GM21717 (cell line): ENCODE measurements around the gene KRT13.

Source experiments
- ATAC-seq: cut with Tn5 transposase; IDR thresholded peaks from one replicate; pipeline ENCODE4 v1.9.1; 2021; ENCODE audit warnings: mild to moderate bottlenecking, moderate library complexity; ENCODE audit not compliant: unreplicated experiment

Gene KRT13

GRCh38 chr17:41498276-41498675, 7.1 kb downstream of the KRT13 start:
- no peak for ATAC-seq

DNA sequence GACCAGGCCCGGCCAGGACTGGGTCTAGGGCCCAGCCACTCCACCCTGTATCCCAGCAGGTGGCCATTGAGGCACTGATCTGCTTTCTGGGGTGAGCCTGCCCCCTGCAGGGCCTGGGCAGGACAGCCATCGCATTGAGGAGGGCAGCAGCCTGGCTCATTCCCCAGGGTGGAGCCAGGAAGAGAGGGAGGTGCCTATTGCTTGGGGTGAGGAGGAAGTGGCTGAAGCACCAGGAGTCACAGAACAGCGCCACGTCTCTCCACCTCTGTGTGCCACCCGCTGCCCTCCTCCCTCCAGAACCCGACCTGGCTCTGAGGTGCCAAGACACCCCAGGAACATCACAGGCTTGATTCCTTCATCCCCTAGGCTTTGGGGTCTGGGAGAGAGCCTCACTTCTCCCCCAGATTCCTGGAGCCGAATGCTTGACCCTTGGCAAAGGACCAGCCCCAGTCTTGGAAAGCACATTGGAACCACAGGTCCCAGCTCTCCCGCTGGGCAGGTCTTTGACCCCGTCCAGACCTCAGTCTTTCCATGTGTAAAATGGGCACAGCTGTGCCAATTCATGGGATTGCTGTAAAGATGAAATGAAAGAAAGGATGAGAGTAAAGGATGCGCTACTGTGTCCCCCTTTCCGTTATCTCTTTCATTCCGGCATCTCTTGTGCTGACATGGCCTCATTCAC, 8.5 kb downstream of the KRT13 start:
- ATAC-seq = no peak

GRCh38 chr17:41494524-41494923, 10.9 kb downstream of the KRT13 start:
- no peak for ATAC-seq

- ATAC-seq = no peak
Measured at GRCh38 chr17:41492771-41493170, 12.6 kb downstream of the KRT13 start.

- ATAC-seq = no peak
Measured at GRCh38 chr17:41492351-41492750, 13.1 kb downstream of the KRT13 start.

- ATAC-seq = no peak
Measured at GRCh38 chr17:41491476-41491875, 13.9 kb downstream of the KRT13 start.

GRCh38 chr17:41490000-41490990, 15.1 kb downstream of the KRT13 start:
- ATAC-seq = no peak

- no peak for ATAC-seq
Measured at GRCh38 chr17:41489531-41489930, 15.9 kb downstream of the KRT13 start, which contains the start of gene KRT36. KRT36 (minus strand) TSS chr17:41489910; CDS start chr17:41489864, 46 bp downstream.

DNA sequence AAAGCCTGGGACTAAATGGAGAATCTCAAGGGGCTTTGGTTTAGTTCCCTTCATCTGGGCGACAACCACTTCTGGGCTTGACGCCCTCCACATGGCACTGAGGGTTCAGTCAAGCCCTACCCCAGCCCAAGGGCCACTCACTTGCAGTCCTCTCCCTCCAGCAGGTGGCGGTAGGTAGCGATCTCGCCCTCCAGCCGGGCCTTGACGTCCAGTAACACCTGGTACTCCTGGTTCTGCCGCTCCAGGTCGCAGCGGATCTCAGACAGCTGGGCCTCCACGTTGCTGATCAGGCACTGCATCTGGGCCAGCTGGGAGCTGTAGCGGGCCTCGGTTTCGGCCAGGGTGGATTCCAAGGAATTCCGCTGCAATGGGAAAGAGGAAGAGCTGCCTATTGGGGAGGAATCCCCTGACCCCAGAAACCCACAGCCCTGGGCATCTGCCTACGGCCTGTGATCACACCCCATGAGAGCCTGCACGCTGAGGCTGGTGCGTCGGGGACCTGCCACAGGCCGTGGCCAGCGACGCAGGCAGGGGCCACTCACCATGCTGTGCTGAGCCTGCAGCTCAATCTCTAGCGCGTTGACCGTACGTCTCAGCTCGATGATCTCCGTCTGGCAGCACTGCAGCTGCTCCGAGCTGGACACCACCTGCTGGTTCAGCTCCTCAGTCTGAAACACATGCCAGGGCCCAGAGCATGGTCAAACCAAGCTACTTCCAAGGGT, 18.4 kb downstream of the KRT13 start:
- no peak for ATAC-seq

DNA sequence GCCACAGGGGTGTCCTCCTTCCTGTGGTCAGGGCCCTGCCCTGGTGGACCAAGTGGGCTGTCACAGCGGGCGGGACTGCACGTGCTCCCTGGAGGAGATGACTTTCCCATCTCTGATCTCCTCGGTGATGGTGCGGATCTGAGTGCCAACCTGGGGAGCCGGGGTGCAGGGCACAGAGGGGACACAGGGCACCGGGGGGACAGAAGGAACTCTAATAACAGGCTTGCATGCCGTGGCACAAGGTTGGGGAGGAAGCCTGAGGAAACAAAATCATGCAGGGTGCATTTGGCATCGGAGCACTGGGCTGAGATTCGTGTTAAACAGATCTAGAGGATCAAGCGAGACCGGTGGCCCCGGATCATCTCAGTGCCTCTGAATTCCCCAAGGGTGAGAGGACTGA, 19.1 kb downstream of the KRT13 start:
- no peak for ATAC-seq

DNA sequence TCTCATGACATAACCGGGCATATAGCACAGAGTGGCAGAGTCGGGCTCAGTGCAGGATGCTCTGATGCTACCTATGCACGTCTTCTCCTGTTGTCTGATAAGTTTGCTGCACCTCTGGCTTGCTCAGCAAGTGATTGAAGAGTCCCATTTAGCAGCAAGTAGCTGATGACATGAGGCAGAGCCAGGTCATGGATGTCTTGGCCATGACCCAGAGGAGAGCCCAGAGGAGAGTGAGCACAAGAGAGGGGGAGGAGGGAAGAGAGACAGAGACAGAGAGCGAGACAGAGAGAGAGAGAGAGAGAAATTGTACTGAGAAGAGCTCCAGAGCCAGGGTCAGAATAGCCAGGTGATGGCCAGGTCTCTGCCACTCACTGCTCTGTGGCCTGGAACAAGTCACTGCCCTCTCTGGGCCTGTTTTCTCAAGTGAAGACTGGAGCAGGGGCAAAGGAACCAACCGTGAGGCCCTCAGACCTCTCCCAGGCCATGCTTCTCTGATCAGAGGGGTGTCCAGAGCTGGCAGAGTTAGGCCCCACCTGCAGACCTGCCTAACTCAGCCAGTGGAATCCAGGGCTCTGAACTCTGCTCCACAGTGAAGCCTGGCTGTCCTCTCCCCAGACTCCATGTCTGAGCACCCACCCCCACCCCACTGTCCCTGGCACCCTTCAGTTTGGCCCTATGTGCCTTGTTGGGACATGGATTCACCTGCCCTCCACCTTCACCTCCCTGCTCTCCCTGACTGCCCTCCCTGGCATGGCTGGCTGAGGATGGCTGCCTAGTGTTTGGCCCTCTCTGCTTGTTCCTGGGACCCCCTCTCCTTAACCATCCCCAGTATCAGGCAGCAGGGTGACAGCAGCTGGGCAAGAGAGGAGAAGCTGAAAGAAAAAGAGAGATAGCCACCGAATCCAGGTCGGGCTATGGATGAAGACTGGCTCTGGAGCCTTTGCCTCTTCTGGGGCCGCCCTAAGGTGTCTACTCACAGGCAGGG, 20.2 kb downstream of the KRT13 start:
- no peak for ATAC-seq

DNA sequence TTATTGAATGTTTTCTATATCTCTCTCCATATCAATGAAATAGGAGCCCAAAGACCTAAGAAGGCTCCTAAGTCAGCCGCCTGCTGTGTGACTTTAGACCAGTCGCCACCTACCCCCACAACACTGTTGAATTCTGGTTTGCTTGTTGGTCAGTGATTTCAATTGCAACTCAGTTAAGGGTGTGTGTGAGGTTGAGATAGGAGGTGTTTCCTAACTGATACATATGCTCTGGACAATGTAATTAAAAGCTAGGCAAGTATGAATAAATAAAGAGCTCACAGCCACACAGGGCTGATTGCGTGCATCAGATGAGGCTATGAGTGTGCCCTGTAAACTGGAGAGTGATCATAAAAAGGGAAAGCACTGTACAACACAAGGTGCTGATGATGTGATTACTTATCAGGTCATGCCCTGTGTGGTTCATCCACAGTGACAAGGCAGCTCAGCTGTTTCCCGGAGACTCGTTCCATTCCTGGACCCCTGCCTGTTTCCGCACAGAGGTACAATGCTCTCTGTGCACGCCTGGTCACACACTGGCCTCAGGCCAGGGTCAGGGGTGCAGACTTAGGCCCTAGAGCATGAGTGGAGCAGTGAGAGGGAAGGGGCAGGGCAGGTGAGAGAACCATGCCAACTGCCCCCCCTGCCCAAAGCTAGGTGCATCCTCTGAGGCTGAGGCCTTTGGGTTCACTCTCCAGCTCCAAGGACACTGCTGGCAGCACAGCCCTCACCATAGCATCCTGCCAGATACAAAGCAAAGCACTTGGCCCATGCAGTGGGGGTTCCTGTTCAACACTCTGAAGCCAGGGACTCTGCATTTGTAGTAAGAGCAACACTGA, 21.2 kb downstream of the KRT13 start:
- no peak for ATAC-seq

DNA sequence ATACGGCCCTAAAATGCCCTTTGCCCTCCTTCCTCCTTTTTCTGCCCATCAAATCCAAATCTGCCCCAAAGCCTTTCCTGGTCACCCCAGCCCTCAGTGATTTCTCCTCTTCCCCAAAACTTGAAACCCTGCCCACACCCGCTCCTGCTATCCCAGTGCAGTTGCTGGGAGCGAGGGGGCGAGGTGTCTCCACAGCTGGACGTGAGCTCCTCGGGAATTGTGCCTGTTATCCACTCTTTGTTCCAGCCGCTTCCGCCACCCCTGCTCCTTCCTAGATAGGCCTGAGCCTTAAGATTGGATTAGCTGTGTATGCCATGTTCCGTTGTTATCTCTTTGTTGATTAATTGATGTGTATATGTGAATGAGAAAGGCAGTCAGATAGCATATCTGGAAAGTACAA, 21.9 kb downstream of the KRT13 start:
- ATAC-seq = no peak

DNA sequence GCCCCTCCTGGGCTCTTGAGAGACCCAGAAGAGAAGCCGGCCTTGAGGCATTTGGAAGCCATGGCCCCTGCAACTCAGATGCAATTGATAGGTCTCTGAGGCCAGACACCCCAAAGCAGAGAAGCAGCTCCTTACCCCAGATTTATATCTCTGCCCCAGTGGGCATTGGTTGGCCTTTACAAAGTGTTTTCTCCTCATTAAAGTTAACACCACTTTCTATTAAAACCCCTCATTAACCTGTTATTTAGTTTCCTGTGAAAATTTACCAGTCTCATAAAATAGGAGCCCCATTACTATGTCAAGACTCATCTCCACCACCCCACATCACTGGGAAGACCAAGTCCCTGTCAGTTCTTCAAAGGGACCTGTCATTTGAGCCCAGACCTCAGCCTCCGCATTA, 24.4 kb downstream of the KRT13 start, which contains the start of gene KRT35:
TSS of gene KRT35 (minus strand) at position 116 of the 400 bp plus-strand sequence. CDS start at position 62, 54 bp downstream.
- ATAC-seq = no peak

- no peak for ATAC-seq
Measured at GRCh38 chr17:41480581-41480980, 24.8 kb downstream of the KRT13 start.

GRCh38 chr17:41480136-41480535, 25.3 kb downstream of the KRT13 start:
- no peak for ATAC-seq

GRCh38 chr17:41478237-41478636, 27.2 kb downstream of the KRT13 start:
- no peak for ATAC-seq

DNA sequence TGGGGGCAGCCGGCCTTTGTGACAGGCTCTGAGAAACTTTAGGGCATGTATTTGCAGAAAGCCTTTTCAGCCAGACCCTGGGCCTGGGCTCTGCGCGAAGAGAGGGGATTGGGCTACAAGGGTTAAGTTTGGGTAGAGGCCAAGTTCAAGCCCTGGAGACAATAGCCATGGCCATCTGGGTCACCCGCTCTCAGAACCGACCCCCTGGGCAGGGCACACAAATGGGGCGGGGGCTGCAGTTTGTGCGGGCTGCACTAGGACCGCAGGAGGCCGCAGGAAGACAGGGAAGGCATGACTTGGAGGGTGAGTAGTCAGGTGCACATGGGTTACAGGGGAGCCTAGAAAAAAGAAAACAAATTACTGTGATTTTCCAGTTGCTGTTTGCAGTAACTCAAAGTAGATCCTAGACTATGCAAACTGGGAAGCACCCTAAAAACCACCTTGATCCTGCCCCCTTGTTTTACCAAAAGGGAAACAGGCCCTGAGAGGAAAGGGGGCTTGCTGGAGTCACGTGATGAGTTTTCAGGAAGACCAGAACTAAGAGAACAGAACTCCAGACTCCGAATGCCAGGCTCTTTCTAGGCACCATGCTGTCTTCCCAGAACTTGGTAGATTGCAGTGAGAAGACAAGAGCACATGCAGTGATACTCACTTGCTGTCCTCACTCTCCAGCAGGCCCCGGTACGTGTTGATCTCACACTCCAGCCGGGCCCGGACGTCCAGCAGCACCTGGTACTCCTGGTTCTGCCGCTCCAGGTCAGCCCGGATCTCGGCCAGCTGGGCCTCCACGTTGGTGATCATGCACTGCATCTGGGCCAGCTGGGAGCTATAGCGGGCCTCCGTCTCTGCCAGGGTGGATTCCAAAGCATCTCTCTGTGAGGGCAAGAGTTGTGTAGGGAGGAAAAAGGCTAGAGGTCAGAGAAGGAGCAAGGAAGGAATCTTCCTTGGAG, 28.3 kb downstream of the KRT13 start:
- no peak for ATAC-seq
